ENCODE measurements around the gene CD24.

GRCh38 chr6:106964099-106964498 is 10.4 kb downstream of the CD24 start:
- no peak for TF ChIP-seq EZH2phosphoT487 (IDR thresholded peaks at IDR 0.05; ENCODE audit: insufficient read depth, low read depth)
- no peak for TF ChIP-seq EZH2 (IDR thresholded peaks at IDR 0.05; ENCODE audit: insufficient read depth, poor library complexity, severe bottlenecking)

Data from GM23248 (cell line).